Activated naive CD4-positive, alpha-beta T cell (primary cell): ENCODE measurements around the gene INTS11.
A peak's percentile ranks its signal among the peaks of the same experiment; 100 is the strongest.

ENCODE experiments used
- DNase-seq, 4 experiments: peaks; one replicate each; lab custom pipeline; 2025; lab: John Stamatoyannopoulos, UW

Gene INTS11

GRCh38 chr1:1285102-1285571 lies 39.3 kb downstream of the INTS11 start:
- no peak for DNase-seq

DNA sequence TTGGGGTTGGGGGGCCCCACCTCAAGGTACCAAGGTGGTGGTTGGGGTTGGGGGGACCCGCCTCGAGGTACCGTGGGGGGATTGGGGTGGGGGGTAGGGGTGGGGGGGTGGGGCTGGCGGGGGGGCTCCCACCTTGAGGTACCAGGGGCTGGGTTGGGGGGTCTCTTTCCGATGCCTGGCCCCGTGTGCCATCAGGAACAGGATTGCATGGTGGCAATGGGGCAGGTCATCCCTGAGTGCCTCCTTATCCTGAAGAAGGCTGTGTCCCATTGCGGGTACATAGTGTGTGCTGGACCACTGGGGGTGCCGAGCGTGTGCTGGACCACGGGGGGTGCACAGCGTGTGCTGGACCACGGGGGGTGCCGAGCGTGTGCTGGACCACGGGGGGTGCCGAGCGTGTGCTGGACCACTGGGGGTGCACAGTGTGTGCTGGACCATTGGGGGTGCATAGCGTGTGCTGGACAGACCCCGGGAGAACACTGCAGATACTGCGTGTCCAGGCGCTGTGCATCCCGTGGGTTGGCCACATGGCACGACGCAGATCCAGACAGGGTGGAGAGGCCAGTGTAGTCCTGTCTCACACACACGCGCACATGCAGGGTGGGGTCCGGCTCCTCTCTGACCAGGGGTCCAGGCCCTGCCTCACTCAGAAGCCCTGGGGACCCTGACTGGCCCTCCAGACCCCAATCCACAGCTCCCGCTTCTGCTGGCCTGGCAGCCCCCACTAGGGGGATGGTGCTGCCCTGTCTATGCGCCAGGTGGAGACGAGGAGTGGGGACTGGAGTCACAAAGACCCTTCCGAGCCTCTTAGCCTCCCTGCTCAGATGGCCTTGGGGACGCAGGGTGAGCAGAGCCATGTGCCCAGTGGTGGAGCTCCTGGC lies 40.0 kb downstream of the INTS11 start:
- DNase-seq, result no peak

- DNase-seq, result no peak
Measured at GRCh38 chr1:1283821-1284220, 40.6 kb downstream of the INTS11 start.

- no peak for DNase-seq
Measured at GRCh38 chr1:1282998-1283397, 41.5 kb downstream of the INTS11 start.

DNA sequence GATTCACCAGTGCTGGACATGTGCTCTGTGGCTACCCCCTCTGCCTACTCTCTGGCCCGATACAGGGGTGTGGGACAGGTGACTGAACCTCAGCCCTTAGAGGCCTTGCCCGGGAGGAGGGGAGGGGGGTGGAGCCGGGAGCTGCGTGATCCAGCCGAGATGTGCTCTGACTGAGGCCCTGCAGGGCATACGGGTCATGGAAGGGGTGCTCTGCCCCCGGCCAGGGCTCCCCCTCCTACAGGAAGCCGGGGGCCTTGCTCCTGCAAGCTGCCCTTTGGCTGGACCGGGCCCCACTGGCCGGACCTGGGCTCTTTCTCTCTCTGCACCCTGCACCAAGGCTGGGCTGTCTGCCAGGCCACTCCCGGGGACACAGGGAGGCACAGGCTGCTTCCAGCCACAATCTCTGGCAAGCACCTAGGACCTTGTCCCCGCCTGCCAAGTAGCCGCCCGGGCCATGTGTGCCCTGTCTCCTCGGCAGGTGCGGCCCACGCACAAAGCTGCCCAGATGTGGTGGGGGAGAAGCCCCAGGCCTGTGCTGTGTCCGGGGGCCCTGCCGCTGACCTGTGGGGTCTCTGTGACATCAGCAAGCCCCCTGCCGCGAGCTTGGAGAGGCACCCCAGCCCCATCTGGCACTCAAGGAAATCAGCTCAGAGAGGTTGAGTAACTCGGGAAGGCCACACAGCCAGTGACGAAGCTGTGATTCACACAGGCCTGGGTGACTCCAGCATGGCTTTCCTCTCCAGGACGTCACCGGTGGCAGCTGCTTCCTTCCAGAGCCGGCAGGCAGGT lies 42.7 kb downstream of the INTS11 start:
- DNase-seq, result no peak

DNA sequence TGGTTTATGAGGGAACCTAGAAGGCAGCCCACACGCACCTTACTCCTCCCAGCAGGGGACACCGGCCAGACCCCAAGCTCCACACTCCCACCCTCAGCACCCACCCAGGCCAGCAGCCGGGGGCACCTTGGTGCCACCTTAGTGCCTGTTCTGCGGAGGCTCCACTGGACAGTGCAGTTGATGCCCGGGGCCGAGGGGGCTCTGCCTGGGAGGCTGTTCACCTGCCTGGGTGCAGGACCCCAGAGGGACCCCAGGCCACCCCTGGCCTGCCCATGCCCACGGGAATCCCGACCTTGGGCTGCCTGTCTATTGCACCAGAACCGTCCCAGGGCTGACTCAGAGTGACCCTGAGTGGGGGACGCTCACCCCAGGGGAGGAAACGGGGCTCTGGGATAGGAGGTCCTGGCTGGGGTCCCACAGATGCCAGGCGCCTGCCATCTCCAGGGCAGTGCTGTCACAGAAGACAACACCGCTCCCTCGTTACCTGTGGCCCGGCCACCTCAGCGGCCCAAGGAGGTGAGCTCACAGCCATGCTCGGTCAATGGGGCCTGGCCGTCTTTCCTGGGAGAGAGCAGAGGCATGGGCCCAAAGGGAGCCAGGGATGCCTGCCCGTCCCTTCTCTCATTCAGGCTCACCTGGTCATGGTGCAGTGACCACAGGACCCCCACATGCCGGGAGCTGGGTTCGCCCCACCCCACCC lies 43.5 kb downstream of the INTS11 start:
- no peak for DNase-seq

GRCh38 chr1:1279028-1279427 lies 45.4 kb downstream of the INTS11 start:
- no peak for DNase-seq

DNA sequence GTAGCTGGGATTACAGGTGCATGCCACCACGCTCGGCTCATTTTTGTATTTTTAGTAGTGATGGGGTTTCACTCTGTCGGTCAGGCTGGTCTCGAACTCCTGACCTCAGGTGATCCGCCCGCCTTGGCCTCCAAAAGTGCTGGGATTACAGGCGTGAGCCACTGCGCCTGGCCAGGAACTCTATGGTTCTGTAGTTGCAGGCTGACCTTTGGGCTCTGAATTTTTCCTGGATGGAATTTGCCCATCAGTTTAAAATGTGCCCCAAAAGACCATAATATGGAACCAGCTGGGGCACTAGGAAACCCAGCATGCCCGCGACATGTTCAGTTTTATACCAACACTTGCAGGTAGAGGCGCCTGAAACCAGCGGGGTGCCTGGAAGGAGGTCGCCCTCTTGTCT lies 45.8 kb downstream of the INTS11 start:
- no peak for DNase-seq

GRCh38 chr1:1275836-1276235 lies 48.6 kb downstream of the INTS11 start:
- DNase-seq, result no peak

- no peak for DNase-seq
Measured at GRCh38 chr1:1274931-1275431, 49.5 kb downstream of the INTS11 start.

DNA sequence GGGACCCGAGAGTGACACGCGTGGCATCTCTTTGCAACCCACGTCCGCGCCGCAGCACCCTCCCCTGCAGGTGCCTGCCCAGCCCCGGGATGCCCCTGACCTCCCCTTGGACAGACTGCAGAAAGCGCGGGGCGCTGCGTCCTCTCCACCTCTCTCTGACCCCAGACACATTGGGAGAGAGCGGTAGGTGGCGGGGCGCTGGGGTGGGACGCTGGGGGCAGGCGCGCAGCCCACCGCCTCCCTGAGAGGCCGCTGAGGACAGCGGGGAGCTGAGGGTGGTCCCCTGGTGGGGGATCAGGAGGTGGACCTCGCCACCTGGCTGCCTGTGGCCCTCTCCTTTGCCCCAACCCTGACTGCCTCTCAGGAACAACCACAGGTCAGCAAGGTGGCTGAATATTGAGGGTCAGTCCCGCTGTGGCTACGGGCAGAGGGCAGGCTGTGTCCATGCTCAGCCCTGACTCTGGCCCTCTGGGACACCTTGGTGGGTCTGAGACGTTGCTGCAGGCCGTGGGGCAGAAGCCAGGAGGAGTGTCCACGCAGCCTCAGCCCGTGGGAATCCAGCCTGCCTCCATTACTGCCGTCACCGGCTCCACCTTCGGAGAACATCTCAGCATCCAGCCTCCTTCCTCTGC lies 50.0 kb downstream of the INTS11 start:
- DNase-seq, result no peak

DNA sequence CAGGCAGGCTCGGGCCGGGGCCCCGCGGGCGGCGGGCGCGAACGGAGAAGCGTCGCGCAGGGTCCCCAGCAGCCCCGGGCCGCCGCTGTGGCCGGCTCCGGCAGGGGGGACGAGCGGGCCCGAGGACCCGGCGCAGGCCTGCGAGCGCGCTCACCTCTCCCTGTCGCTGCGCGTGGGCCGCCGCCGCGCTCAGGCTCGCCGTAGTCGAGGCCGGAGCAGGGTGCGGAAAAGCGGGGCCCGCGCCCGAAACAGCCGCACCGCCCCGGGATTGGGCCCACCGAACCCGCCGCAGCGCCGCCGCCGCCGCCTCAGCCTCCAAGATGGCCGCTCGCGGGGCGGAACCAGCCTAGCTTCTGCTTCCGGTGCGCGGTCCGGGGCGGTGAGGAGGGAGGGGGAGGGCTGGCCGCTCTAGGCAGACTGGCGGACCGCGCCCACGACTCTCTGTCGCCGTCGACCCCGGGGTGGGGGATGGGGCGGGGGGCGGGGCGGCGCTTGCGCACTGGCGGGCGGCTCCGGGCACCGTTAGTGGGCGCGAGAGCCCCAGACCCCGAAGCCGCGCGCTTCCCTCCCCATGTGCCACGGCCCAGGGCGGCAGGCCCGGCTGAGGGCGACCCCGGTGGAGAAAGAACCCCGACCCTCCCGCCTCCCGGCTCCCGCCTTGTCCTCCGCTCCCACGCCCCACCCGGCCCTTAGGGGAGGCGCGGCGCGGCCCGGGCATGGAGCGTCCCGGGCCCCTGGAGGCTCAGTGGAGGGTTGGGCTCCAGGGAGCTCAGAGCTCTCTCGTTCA lies 50.8 kb downstream of the INTS11 start, which contains the start of gene UBE2J2:
UBE2J2 (minus strand) TSS at position 343 of the 787 bp plus-strand sequence. CDS start 5,862 bp downstream, outside the sequence.
- peak; percentile 86 to 92 (median 90) for DNase-seq

DNA sequence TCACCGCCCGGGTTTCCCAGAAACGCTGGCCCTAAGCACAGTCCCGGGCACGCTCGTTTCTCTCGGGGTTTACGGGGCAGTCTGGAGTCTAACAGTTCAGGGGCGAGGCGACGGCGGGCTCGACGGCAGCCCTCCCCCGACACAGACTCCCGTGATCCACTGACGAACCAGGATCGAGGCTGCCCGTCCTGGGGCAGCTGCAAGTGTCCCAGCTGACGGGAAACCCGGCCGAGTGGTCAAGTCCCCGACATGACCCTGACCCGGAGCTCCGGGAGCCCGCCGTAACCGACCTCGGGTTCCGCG lies 51.3 kb downstream of the INTS11 start:
- no peak for DNase-seq

DNA sequence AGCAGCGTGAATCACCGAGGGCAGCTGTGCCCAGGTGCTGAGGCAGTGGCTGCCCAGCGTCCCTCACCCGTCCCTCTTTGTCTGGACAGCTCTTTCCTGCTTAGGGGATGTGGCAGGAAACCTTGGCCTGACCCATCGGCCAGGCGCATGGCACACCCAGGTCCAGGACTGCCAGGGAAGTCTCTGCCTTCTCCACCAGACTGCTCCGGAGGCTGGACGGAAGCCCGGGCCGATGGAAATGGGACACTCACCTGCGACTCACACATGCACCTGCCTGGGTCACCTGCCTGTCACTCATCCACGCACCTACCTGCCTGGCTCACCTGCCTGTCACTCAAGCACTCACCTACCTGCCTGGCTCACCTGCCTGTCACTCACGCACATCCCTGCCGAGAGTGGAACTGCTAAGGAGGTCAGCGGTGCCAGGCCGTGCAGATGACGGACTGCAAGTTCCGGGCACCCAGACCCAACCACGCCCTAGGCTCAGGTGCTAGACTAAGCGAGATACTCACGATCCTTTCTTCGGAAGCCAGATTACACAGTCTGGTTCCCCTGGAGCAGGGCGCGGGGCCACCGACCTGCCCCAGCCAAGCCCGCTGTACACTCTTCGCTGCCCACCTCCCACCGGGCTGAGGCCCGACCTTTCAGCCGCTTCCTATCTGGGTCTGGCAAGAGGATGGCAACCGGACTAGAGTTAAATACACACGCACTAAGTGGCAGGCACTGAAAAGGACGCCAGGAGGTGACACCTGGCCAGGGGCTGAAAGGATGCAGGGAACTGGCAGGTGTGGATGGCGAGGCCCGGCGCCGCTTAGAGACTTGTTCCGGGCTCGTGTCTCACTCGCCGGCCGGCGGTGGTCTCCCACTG lies 51.9 kb downstream of the INTS11 start:
- DNase-seq, result no peak

- no peak for DNase-seq
Measured at GRCh38 chr1:1270813-1271212, 53.6 kb downstream of the INTS11 start.

DNA sequence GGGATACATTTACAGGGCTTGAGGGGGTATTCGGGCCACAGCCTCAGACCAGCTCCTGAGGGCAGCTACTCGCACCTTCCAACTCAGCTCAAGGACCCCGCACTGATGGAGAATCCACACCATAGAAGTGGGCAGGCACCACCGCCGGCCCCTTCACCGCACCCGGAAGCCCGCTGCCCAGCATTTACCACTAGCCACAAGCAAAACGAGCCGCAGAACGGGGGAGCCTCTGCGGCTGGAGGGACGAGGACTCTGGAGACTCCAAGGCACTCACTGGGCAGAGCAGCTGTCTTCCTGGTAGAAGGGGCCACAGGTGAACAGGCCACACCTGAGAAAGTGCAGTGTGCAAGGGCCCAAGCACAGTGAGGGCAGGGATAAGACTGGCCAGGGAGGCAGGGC lies 56.2 kb downstream of the INTS11 start:
- DNase-seq, result no peak

- no peak for DNase-seq
Measured at GRCh38 chr1:1267488-1268283, 56.8 kb downstream of the INTS11 start.

DNA sequence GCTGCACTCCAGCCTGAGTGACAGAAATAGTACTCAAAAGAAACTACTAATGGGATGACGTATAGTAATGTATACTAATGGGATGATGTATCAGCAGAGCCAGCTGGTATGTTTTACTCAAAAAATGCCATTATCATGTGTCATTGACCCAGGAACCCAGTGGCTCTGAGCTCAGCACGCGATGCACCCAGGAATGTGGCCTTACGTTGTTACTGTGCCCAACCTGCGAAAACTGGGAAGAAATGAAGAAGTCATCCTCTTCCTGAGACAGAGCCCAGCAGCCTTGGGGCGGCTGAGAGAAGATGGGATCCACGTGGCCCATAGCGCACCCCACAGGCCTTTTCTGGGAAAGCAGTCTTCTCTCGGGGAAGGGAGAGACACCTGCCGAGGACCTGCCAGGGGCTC lies 59.6 kb downstream of the INTS11 start:
- no peak for DNase-seq

DNA sequence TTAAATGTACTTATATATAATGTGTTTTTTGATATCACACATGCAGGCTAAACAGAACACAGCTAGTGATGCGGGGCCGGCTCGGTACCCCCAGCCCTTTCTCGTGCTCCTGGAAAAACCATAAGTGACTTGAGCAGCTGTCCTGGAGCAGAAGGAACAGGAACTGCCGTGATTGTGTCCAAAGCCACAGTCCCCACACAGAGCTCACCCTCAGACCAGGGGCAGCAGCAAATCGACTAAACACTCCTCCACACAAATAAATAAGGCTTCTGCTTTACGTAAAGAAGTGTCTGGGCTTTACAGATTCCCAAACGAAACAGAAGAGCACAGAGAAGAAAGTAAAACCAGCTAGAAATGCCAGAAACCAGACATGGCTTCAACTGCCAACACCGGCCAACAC lies 60.4 kb downstream of the INTS11 start:
- DNase-seq, result no peak
